HG03575 (cell line): Measurements from ENCODE around the gene WASHC2A.
"Not testable (repeated sequence)": the region's sequence is repeated elsewhere in the genome, so short reads cannot be mapped to it uniquely, and the experiment has no call there.

Experiments
- ATAC-seq: cut with Tn5 transposase; IDR thresholded peaks from one replicate; pipeline ENCODE4 v1.9.1; 2021; ENCODE audit not compliant: unreplicated experiment, insufficient number of reproducible peaks, low FRiP score; ENCODE audit errors: extremely low read depth

Gene WASHC2A

GRCh38 chr10:50132841-50133240 is 65.1 kb downstream of the WASHC2A start:
- ATAC-seq: not testable (repeated sequence)

GRCh38 chr10:50143512-50144174 is 75.9 kb downstream of the WASHC2A start:
- ATAC-seq: not testable (repeated sequence)

GRCh38 chr10:50145575-50145974 is 77.8 kb downstream of the WASHC2A start:
- ATAC-seq: not testable (repeated sequence)

- ATAC-seq: no peak
Measured at GRCh38 chr10:50152792-50153272, 85.1 kb downstream of the WASHC2A start.

- ATAC-seq: not testable (repeated sequence)
Measured at GRCh38 chr10:50157868-50158267, 90.1 kb downstream of the WASHC2A start.

GRCh38 chr10:50159856-50160255 is 92.1 kb downstream of the WASHC2A start:
- not testable (repeated sequence) for ATAC-seq

GRCh38 chr10:50165038-50165437 is 97.3 kb downstream of the WASHC2A start:
- not testable (repeated sequence) for ATAC-seq

GRCh38 chr10:50167833-50168232 is 100.1 kb downstream of the WASHC2A start:
- not testable (repeated sequence) for ATAC-seq

GRCh38 chr10:50169506-50169905 is 101.8 kb downstream of the WASHC2A start:
- not testable (repeated sequence) for ATAC-seq

- not testable (repeated sequence) for ATAC-seq
Measured at GRCh38 chr10:50174788-50175525, 107.2 kb downstream of the WASHC2A start.
